Ovary (tissue), 3 donors: ENCODE measurements around the gene UBP1.

Source experiments
- POLR2A ChIP-seq: fragments of 450-650 bp; IDR thresholded peaks from one replicate; pipeline ENCODE4 v1.6.1; 2017; ENCODE audit warnings: antibody characterized with exemption, mild to moderate bottlenecking, moderate library complexity
- TF ChIP-seq, protein P1 (sequence below), 3 donors: fragments of 450-650 bp in 2 of 3; fragments of 200-600 bp in 1 of 3; IDR thresholded peaks; one replicate each; pipeline versions ENCODE4 v1.5.1 to v1.8.0; 2016 to 2022; ENCODE audit warnings: antibody characterized with exemption in 3 of 3, mild to moderate bottlenecking in 1 of 3
- donor health status: DM: no; HTN: no; CAD: no.

DNA sequence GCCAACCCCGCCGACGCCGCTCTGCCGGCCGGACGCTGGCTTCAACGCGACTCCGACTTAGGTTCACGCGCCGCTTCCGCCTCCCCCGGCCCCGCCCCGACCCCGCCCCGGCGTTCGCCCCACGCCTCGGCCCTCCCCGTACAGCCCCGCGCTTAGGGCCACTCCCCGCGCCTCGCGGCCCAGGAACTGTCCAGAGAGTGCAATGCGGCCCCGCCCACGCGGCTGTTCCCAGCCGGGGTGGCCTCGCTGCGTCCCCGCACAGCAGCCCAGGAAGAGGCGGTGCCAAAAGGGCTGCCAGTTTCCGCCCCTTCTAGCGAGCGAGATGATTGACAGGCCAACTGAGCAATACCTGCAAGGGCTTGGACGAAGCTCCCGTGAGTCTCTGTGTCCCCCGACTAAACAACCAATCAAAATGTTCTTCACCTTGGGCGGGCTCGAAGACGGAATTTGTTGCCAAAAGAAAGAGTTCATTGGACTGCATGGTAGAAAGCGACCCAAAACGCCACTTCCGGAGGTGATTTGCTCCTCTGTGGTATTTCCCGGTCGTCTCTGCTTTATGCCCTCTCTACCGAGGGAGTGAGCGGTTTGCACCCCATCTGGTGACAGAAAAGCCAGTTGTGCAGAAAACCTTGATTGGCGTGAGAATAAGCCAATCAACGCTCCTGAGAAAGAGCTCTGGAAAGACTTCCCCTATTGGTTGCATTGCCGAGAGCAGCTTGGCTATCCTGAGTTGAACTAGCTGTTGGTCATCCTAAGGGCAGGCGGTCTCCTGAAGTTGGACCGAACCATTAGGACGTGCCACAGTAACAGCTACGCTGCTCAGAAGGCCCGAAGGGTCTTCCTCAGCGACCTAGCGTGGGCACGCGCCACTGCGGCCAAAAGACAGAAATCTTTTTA is at the start of gene UBP1:
- TF ChIP-seq, protein P1, sequence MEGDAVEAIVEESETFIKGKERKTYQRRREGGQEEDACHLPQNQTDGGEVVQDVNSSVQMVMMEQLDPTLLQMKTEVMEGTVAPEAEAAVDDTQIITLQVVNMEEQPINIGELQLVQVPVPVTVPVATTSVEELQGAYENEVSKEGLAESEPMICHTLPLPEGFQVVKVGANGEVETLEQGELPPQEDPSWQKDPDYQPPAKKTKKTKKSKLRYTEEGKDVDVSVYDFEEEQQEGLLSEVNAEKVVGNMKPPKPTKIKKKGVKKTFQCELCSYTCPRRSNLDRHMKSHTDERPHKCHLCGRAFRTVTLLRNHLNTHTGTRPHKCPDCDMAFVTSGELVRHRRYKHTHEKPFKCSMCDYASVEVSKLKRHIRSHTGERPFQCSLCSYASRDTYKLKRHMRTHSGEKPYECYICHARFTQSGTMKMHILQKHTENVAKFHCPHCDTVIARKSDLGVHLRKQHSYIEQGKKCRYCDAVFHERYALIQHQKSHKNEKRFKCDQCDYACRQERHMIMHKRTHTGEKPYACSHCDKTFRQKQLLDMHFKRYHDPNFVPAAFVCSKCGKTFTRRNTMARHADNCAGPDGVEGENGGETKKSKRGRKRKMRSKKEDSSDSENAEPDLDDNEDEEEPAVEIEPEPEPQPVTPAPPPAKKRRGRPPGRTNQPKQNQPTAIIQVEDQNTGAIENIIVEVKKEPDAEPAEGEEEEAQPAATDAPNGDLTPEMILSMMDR (IDR thresholded peaks at IDR 0.05) = peak in 2 of 3 donors; percentile 11 to 18
- peak; percentile 64 for TF ChIP-seq POLR2A
